OCI-LY3 (cell line): ENCODE measurements around the gene UBE2N.

Experiments used
- H2AFZ ChIP-seq: fragments of 200-600, 300-600 bp; shearing (Covaris generic); 2 replicates; pipeline ENCODE4 v1.6.0; 2014; ENCODE audit warnings: antibody characterized with exemption, low read depth, low read length
- H3K27ac ChIP-seq: fragments of 200-600, 300-600 bp; sonication (generic); 2 replicates; pipeline ENCODE4 v1.5.1; 2014; ENCODE audit warnings: mild to moderate bottlenecking, low read length, moderate library complexity, mixed read lengths
- H3K27me3 ChIP-seq: fragments of 200-600, 300-600 bp; sonication (generic); 2 replicates; pipeline ENCODE4 v1.6.1; 2014; ENCODE audit warnings: low read depth, low read length, mixed read lengths
- H3K36me3 ChIP-seq: fragments of 200-600, 300-600 bp; sonication (generic); replicated peaks from 2 replicates; pipeline ENCODE3; 2014; ENCODE audit warnings: low read depth, low read length, mixed read lengths
- H3K4me1 ChIP-seq: fragments of 300-600, 200-600 bp; sonication (generic); 2 replicates; pipeline ENCODE4 v1.6.1; 2014; ENCODE audit warnings: low read length, mixed read lengths
- H3K4me2 ChIP-seq: fragments of 200-600, 300-600 bp; sonication (generic); 2 replicates; pipeline ENCODE4 v1.6.1; 2014; ENCODE audit warnings: low read length, mixed read lengths
- H3K4me3 ChIP-seq: fragments of 300-600, 200-600 bp; sonication (generic); 2 replicates; pipeline ENCODE4 v1.5.1; 2014; ENCODE audit warnings: antibody characterized with exemption, mild to moderate bottlenecking, low read length, moderate library complexity
- H3K79me2 ChIP-seq: fragments of 300-600, 200-600 bp; shearing (Covaris generic); 2 replicates; pipeline ENCODE4 v1.6.1; 2014; ENCODE audit warnings: mild to moderate bottlenecking, low read length, mixed read lengths
- H3K9ac ChIP-seq: fragments of 300-600, 200-600 bp; shearing (Covaris generic); 2 replicates; pipeline ENCODE4 v1.6.0; 2014; ENCODE audit warnings: mild to moderate bottlenecking, low read length, moderate library complexity
- H3K9me3 ChIP-seq: fragments of 200-600, 300-600 bp; shearing (Covaris generic); 2 replicates; pipeline ENCODE4 v1.6.1; 2014; ENCODE audit warnings: low read length, mixed read lengths; ENCODE audit not compliant: insufficient read depth
- H4K20me1 ChIP-seq: fragments of 200-600, 300-600 bp; sonication (generic); 2 replicates; pipeline ENCODE4 v1.6.1; 2016; ENCODE audit warnings: low read length, mixed read lengths; ENCODE audit not compliant: insufficient read depth
- CTCF ChIP-seq: fragments of 200-600, 300-600 bp; sonication (generic); IDR thresholded peaks from 2 replicates; pipeline ENCODE4 v1.5.1; 2014; ENCODE audit warnings: antibody characterized with exemption, low read length, low read depth
- EZH2phosphoT487 ChIP-seq: fragments of 200-600 bp; shearing (Covaris generic); IDR thresholded peaks from 2 replicates; pipeline ENCODE4 v1.6.1; 2018; ENCODE audit warnings: antibody characterized with exemption, mixed run types, low read depth

Gene UBE2N

GRCh38 chr12:93430280-93430679 lies 11.5 kb downstream of the UBE2N start:
- peaks cover 100% of the 10 kb centered on the region for H3K79me2 ChIP-seq
- peaks cover 14% of the 10 kb centered on the region for H3K36me3 ChIP-seq
- no peak overlapping the region for H3K4me2 ChIP-seq
- no peak overlapping the region for H3K9ac ChIP-seq
- no peak overlapping the region for H3K4me3 ChIP-seq
- TF ChIP-seq EZH2phosphoT487 (no peak), CTCF (no peak)
- peaks cover 87% of the 10 kb centered on the region for H4K20me1 ChIP-seq
- no peak overlapping the region for H2AFZ ChIP-seq
- no peak overlapping the region for H3K27ac ChIP-seq
- peaks cover 32% of the 10 kb centered on the region for H3K4me1 ChIP-seq
- no peaks in the 10 kb centered on the region for H3K9me3 ChIP-seq
- no peaks in the 10 kb centered on the region for H3K27me3 ChIP-seq

GRCh38 chr12:93429852-93430251 lies 11.9 kb downstream of the UBE2N start:
- Histone ChIP-seq H3K4me1 (peaks cover 34% of the 10 kb centered on the region), H3K9ac (no peak overlapping the region), H3K27ac (no peak overlapping the region), H4K20me1 (peaks cover 88% of the 10 kb centered on the region), H3K4me2 (no peak overlapping the region), H3K27me3 (no peaks in the 10 kb centered on the region), H3K4me3 (no peak overlapping the region), H3K36me3 (peaks cover 14% of the 10 kb centered on the region), H3K79me2 (peaks cover 100% of the 10 kb centered on the region), H2AFZ (no peak overlapping the region), H3K9me3 (no peaks in the 10 kb centered on the region)
- TF ChIP-seq EZH2phosphoT487 (no peak), CTCF (no peak)

GRCh38 chr12:93429448-93429847 lies 12.3 kb downstream of the UBE2N start:
- Histone ChIP-seq H3K4me1 (peaks cover 35% of the 10 kb centered on the region), H3K27me3 (no peaks in the 10 kb centered on the region), H3K4me2 (no peak overlapping the region), H2AFZ (no peak overlapping the region), H4K20me1 (peaks cover 90% of the 10 kb centered on the region), H3K36me3 (peaks cover 14% of the 10 kb centered on the region), H3K79me2 (peaks cover 100% of the 10 kb centered on the region), H3K9ac (no peak overlapping the region), H3K9me3 (no peaks in the 10 kb centered on the region), H3K27ac (no peak overlapping the region), H3K4me3 (no peak overlapping the region)
- TF ChIP-seq EZH2phosphoT487 (no peak), CTCF (no peak)

GRCh38 chr12:93427779-93428564 lies 13.8 kb downstream of the UBE2N start:
- Histone ChIP-seq H4K20me1 (peaks cover 91% of the 10 kb centered on the region), H2AFZ (no peak overlapping the region), H3K9me3 (no peaks in the 10 kb centered on the region), H3K36me3 (peaks cover 10% of the 10 kb centered on the region), H3K27me3 (no peaks in the 10 kb centered on the region), H3K4me2 (no peak overlapping the region), H3K4me1 (peaks cover 46% of the 10 kb centered on the region), H3K9ac (no peak overlapping the region), H3K79me2 (peaks cover 100% of the 10 kb centered on the region), H3K4me3 (no peak overlapping the region), H3K27ac (no peak overlapping the region)
- TF ChIP-seq CTCF = no peak
- no peak for TF ChIP-seq EZH2phosphoT487
